HG03159 (cell line): ENCODE measurements around the gene CARNS1.
A peak's percentile ranks its signal among the peaks of the same experiment; 100 is the strongest.
"Not testable (repeated sequence)": the region's sequence is repeated elsewhere in the genome, so short reads cannot be mapped to it uniquely, and the experiment has no call there.

Source experiments
- ATAC-seq: cut with Tn5 transposase; IDR thresholded peaks from one replicate; pipeline ENCODE4 v1.9.1; 2021; ENCODE audit warnings: mild to moderate bottlenecking, moderate library complexity; ENCODE audit not compliant: unreplicated experiment

CARNS1 gene

GRCh38 chr11:67427364-67427859 lies 11.9 kb downstream of the CARNS1 start:
- not testable (repeated sequence) for ATAC-seq

- peak; percentile 64 for ATAC-seq
Observed at GRCh38 chr11:67428052-67429001, 12.8 kb downstream of the CARNS1 start, which contains the start of gene RPS6KB2. TSS of gene RPS6KB2 (plus strand) at chr11:67428494. CDS start at chr11:67428546, 52 bp downstream.

GRCh38 chr11:67429038-67429668 lies 13.7 kb downstream of the CARNS1 start:
- ATAC-seq, result no peak

GRCh38 chr11:67429722-67430121 lies 14.2 kb downstream of the CARNS1 start:
- no peak for ATAC-seq

GRCh38 chr11:67431346-67432249 lies 16.1 kb downstream of the CARNS1 start:
- no peak for ATAC-seq

- ATAC-seq, result no peak
Observed at GRCh38 chr11:67432655-67433349, 17.3 kb downstream of the CARNS1 start.

GRCh38 chr11:67433536-67434394 lies 18.3 kb downstream of the CARNS1 start:
- ATAC-seq, result no peak

GRCh38 chr11:67434395-67434881 lies 19.0 kb downstream of the CARNS1 start:
- no peak for ATAC-seq

GRCh38 chr11:67435031-67435726 lies 19.7 kb downstream of the CARNS1 start:
- no peak for ATAC-seq

GRCh38 chr11:67435727-67436458 lies 20.4 kb downstream of the CARNS1 start:
- ATAC-seq, result no peak

GRCh38 chr11:67436459-67437081 lies 21.1 kb downstream of the CARNS1 start:
- no peak for ATAC-seq

GRCh38 chr11:67437082-67437808 lies 21.8 kb downstream of the CARNS1 start, which contains the start of gene PTPRCAP:
TSS of gene PTPRCAP (minus strand) at chr11:67437682. CDS start at chr11:67437619, 63 bp downstream.
- ATAC-seq, result no peak

- no peak for ATAC-seq
Observed at GRCh38 chr11:67437809-67438157, 22.3 kb downstream of the CARNS1 start.

- no peak for ATAC-seq
Observed at GRCh38 chr11:67438158-67438902, 22.9 kb downstream of the CARNS1 start.

GRCh38 chr11:67439321-67440228 lies 24.1 kb downstream of the CARNS1 start:
- ATAC-seq, result no peak
